Esophagus muscularis mucosa (tissue), 3 donors: Measurements from ENCODE around the gene AURKA.

Experiments
- EP300 ChIP-seq: sonication (generic); formaldehyde crosslinking; IDR thresholded peaks from one replicate; pipeline ENCODE4 v1.6.1; 2017; ENCODE audit warnings: antibody characterized with exemption
- TF ChIP-seq, protein P1 (sequence below), 3 experiments: fragments of 200-600 bp in 2 of 3; fragments of 450-650 bp in 1 of 3; sonication (generic) in 2 of 3; IDR thresholded peaks; one replicate each; pipeline ENCODE4 v1.5.1; 2017 to 2019; ENCODE audit warnings: antibody characterized with exemption in 3 of 3, mild to moderate bottlenecking in 2 of 3, moderate library complexity in 1 of 3

DNA sequence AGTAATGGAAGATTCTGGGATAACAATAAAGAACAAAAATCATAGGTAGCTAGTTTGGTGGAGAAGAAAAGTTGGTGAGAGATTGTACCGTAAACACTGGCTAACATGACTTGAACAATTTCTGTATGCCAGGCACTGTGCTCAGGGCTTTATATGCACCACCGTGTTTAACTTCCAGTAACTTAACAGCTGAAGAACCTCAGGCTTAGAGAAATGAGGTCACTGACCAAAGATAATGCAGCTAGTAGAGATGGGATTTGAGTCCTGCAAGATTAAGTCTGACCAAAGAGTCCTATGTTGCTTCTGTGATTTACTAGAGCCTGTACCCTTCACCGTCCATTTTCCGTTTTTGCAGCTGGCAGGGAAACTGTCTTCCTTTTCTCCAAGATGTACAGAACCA is 3.2 kb upstream of the AURKA start:
- TF ChIP-seq EP300 = no peak
- TF ChIP-seq, protein P1, sequence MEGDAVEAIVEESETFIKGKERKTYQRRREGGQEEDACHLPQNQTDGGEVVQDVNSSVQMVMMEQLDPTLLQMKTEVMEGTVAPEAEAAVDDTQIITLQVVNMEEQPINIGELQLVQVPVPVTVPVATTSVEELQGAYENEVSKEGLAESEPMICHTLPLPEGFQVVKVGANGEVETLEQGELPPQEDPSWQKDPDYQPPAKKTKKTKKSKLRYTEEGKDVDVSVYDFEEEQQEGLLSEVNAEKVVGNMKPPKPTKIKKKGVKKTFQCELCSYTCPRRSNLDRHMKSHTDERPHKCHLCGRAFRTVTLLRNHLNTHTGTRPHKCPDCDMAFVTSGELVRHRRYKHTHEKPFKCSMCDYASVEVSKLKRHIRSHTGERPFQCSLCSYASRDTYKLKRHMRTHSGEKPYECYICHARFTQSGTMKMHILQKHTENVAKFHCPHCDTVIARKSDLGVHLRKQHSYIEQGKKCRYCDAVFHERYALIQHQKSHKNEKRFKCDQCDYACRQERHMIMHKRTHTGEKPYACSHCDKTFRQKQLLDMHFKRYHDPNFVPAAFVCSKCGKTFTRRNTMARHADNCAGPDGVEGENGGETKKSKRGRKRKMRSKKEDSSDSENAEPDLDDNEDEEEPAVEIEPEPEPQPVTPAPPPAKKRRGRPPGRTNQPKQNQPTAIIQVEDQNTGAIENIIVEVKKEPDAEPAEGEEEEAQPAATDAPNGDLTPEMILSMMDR (IDR thresholded peaks at IDR 0.05) = no peak
